HL-60 (cell line): ENCODE measurements around the gene SGMS1.
A peak's percentile ranks its signal among the peaks of the same experiment; 100 is the strongest.

Experiments
- DNase-seq, 2 experiments: peaks; one replicate each; pipeline ENCODE4 v3.0.0-alpha.2; 2010 to 2020; ENCODE audit warnings: low read depth in 1 of 2, low spot score in 1 of 2
- H3K27ac ChIP-seq: fragments of 250-450 bp; sonication (Bioruptor Pico); replicated peaks from 2 replicates; pipeline ENCODE4 v1.5.1; 2020; ENCODE audit warnings: mild to moderate bottlenecking, moderate library complexity
- H3K27me3 ChIP-seq: fragments of 250-450 bp; sonication (Bioruptor Pico); 2 replicates; pipeline ENCODE4 v1.5.1; 2021; ENCODE audit warnings: mild to moderate bottlenecking, moderate library complexity; ENCODE audit not compliant: insufficient read depth, poor library complexity, severe bottlenecking
- H3K4me3 ChIP-seq: replicated peaks from 2 replicates; pipeline ENCODE4 v1.5.1; 2011; ENCODE audit warnings: mild to moderate bottlenecking, control low read depth, low read length; ENCODE audit not compliant: insufficient read depth
- CTCF ChIP-seq: IDR thresholded peaks from one replicate; pipeline ENCODE4 v1.5.1; 2011; ENCODE audit warnings: low read length, control low read depth, inconsistent platforms; ENCODE audit not compliant: insufficient read depth
- GABPA ChIP-seq: IDR thresholded peaks from 2 replicates; pipeline ENCODE4 v1.6.1; 2012; ENCODE audit warnings: low read depth
- POLR2AphosphoS5 ChIP-seq: IDR thresholded peaks from 2 replicates; pipeline ENCODE4 v1.6.1; 2012; ENCODE audit warnings: low read depth
- SPI1 ChIP-seq: IDR thresholded peaks from 2 replicates; pipeline ENCODE4 v1.6.1; 2012; ENCODE audit warnings: low read depth, mild to moderate bottlenecking, borderline replicate concordance
- TF ChIP-seq, protein P1 (sequence below): IDR thresholded peaks from 2 replicates; pipeline ENCODE4 v1.6.1; 2012; ENCODE audit warnings: low read depth; ENCODE audit not compliant: insufficient replicate concordance

The SGMS1 gene

DNA sequence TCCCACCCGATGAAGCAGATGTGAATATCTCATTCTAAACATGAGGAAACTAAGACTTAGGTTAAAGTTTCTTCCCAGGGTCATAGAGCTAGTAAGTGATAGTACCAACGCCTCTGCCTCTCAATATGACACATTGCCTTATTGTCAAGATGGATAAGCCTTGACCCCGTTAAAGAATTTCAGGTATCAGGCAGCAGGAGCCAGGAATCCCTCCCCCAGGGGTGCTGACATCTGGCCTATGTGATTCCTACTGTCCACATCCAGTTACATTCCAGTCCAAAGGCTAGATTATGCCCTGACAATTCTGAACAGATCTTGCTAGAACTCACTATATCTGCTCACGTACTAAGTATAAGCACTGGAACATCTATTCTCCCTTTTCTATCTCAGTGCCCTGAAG is 314.4 kb downstream of the SGMS1 start:
- Histone ChIP-seq H3K4me3 (no peak overlapping the region), H3K27me3 (no peaks in the 10 kb centered on the region), H3K27ac (no peak overlapping the region)
- DNase-seq = no peak
- TF ChIP-seq, protein P1, sequence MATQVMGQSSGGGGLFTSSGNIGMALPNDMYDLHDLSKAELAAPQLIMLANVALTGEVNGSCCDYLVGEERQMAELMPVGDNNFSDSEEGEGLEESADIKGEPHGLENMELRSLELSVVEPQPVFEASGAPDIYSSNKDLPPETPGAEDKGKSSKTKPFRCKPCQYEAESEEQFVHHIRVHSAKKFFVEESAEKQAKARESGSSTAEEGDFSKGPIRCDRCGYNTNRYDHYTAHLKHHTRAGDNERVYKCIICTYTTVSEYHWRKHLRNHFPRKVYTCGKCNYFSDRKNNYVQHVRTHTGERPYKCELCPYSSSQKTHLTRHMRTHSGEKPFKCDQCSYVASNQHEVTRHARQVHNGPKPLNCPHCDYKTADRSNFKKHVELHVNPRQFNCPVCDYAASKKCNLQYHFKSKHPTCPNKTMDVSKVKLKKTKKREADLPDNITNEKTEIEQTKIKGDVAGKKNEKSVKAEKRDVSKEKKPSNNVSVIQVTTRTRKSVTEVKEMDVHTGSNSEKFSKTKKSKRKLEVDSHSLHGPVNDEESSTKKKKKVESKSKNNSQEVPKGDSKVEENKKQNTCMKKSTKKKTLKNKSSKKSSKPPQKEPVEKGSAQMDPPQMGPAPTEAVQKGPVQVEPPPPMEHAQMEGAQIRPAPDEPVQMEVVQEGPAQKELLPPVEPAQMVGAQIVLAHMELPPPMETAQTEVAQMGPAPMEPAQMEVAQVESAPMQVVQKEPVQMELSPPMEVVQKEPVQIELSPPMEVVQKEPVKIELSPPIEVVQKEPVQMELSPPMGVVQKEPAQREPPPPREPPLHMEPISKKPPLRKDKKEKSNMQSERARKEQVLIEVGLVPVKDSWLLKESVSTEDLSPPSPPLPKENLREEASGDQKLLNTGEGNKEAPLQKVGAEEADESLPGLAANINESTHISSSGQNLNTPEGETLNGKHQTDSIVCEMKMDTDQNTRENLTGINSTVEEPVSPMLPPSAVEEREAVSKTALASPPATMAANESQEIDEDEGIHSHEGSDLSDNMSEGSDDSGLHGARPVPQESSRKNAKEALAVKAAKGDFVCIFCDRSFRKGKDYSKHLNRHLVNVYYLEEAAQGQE = no peak
- TF ChIP-seq CTCF (no peak), POLR2AphosphoS5 (no peak), SPI1 (no peak), GABPA (no peak)

- H3K27me3 ChIP-seq = no peaks in the 10 kb centered on the region
- no peak for DNase-seq
- TF ChIP-seq SPI1 = no peak
- no peak for TF ChIP-seq GABPA
- no peak for TF ChIP-seq CTCF
- TF ChIP-seq, protein P1 = no peak
- TF ChIP-seq POLR2AphosphoS5 = no peak
- no peak overlapping the region for H3K27ac ChIP-seq
- no peak overlapping the region for H3K4me3 ChIP-seq
Measured at GRCh38 chr10:50304660-50305059, 319.1 kb downstream of the SGMS1 start.

DNA sequence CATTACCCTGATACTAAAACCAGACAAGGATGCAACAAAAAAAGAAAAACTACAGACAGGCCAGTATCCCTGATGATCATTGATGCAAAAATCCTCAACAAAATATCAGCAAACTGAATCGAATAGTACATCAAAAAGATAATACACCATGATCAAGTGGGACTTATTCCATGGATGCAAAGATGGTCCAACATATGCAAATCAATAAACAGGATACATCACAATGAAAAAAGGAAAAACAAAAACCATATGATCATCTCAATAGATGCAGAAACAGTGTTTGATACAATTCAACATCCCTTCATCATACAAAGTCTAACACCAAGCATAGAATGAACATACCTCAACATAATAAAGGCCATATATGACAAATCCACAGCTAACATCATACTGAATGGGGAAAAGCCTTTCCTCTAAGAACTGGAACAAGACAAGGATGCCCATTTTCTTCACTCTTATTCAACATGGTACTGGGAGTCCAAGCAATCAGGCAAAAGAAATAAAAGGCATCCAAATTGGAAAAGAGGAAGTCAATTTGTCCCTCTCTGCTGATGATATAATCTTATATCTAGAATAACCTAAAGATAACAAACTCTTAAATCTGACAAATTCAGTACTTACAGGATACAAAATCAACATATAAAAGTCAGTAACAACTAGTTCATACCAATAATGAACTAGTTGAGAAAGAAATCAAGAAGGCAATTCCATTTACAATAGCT is 323.6 kb downstream of the SGMS1 start:
- Histone ChIP-seq H3K27ac (no peak overlapping the region), H3K27me3 (no peaks in the 10 kb centered on the region), H3K4me3 (no peak overlapping the region)
- TF ChIP-seq SPI1 = peak; percentile 79
- no peak for TF ChIP-seq GABPA
- no peak for DNase-seq

DNA sequence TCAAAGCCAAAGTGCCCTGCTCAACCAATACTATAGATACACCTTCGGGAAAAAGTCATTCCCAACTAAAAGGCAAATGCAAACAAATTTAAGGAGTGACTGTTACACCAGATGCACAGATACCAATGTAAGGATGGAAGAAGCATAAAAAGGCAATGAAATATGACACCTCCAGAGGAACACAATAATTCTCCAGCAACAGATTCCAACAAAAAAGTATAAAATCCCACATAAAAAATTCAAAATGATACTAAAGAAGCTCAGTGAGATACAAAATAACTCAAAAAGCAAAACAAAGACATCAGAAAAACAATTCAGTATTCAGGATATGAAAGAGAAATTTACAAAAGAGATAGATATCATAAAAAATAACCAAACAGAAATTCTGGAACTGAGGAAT is 328.4 kb downstream of the SGMS1 start:
- TF ChIP-seq GABPA (no peak), CTCF (no peak)
- TF ChIP-seq, protein P1 = no peak
- DNase-seq = no peak
- Histone ChIP-seq H3K27me3 (no peaks in the 10 kb centered on the region), H3K27ac (no peak overlapping the region), H3K4me3 (no peak overlapping the region)
